Measurements from ENCODE around the gene B4GALT4.
"Not testable (repeated sequence)": the region's sequence is repeated elsewhere in the genome, so short reads cannot be mapped to it uniquely, and the experiment has no call there.

B4GALT4 gene

DNA sequence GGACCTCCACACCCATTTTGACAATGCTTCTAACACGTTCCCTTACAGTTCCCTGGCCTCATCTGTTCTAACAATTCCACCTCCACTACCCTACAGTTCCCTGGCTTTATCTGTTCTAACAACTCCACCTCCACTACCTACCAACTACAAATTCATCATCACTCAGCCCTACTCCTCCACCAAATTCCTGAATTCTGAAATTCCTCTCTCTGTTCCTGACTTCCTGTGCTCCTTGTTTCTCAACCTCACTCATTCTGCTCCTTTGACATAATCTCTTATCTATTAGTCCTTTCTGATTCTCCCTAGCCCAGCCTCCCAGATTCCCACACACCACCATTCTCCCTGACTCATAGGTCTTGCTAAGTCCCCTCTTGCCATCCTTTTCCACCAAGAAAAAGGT lies 44.8 kb downstream of the B4GALT4 start:
- DNase-seq (ENCODE audit: low read depth in 3 of 3): no peak

DNA sequence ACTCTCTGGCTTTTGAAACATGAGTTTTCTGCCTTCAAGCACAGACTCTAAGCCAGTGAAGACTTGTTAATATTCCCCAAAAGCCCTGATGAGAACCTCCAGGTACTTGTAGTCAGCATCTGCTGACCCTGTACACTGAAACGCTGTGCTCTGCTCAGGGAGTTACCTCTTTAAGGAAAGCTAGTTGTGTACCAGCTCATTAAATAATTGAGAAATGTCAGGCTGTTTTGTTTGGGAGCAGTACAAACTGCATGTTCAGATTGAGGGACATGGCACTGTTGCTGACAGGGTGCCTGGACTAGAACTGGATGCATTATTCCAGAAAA lies 45.6 kb downstream of the B4GALT4 start:
- no peak for DNase-seq (ENCODE audit: low read depth in 3 of 3)

DNA sequence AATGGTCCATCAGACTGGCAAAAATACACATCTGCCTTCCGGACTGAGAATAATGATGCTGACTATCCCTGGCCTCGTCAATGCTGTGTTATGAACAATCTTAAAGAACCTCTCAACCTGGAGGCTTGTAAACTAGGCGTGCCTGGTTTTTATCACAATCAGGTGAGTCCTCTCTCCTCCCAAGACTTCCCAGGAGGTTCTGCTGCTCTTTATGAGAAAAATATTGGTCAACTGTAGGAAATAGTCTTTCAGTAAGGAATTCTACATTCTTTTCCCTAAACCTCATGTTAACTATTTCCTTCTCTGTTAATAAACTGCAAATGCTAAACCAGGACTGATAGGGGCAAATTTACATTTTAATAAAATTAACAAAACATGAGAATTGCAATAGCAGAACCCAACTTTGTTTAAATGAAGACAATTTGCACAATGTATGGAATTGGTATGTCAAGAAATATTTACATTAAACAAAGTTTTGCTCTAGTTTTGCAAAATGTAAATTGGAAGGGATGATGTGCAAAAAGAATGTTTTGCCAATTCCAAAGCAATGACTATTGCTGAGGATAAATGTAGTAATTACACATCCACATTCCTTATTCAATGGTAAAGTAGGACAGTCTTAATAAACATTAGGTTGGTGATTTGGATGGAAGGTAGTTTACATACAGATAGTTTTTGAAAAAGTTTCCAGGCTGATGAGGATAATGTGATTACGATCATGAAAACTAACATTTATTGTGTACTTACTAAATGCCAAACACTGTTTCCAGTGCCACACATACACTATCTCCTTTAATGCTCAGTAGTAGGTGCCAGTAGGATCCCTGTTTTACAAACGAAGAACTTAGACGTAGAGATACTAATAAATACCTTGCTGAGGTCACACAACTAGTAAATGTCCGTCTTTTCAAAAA lies 46.2 kb downstream of the B4GALT4 start:
- no peak for DNase-seq (ENCODE audit: low read depth in 3 of 3)

DNA sequence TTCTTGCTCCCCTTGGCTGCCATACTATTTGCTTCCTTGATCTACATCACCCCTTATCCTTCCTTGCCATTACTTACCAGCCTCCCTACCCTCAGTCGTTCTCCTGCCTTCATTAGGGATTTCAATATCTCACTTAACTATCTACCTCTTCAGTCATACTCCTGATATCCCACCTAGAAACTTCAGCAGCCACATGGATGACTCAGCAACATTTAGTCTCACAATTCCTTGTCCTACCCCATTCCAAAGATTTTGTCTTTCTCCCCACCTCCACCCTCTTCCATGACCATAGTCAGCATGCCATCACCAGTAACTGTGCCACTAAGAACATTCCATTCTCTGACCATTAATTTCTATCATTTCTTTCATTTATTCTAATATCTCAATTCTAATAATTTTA lies 48.9 kb downstream of the B4GALT4 start:
- no peak for DNase-seq (ENCODE audit: low read depth in 3 of 3)

DNA sequence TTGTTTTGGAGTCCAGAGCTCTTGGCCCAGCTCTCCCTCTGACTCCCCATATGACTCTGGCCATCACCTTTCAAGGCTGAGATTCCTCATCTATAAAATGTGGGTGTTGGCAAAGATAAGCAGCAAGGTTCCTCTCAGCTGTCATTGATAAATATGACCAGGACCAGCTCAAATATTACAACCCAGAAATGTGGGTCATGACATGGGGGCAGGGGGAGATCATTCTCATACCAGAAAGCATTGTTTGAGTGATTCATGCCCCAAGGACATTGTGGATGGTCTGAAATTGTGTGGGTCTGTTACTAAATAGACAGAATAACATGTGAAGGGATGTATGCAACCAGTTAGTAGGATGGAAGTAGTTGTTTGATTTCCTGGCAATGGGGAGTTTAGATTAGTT lies 53.4 kb downstream of the B4GALT4 start:
- no peak for DNase-seq (ENCODE audit: low read depth in 3 of 3)

DNA sequence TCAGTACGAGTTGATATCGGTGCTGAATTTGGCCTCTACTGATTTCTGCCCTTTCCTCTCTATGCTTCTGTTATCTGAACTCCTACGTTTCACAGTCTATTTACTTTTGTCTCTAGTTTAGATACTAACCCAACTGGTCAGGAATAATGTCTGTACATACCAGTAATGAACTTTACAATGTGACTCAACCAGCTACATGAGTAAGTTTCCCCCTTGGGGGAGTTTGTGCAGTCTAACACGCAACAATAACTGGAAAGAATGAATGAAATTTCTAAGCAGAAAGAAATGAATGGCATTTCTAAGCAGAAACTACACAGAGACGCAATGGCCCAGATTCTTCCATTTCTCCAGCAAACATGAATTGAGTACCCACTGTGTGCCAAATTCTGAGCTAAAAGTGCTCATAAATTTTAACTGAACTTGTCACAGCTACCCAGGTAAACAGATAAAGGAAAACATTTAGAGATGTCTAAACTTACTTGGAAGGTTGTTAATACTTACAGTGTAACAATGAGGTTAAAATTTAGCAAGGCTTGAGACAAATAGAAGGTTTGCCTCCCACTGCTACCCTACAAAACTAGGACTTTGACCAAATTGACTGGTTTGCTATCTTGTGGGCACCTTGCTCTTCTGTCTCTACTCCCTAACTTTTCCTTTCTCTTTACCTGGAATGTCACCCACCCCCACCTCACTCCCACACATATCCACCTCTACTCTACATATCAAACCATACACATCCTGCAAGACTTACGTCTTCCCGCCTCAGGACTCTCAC lies 55.7 kb downstream of the B4GALT4 start:
- DNase-seq (ENCODE audit: low read depth in 3 of 3): no peak

DNA sequence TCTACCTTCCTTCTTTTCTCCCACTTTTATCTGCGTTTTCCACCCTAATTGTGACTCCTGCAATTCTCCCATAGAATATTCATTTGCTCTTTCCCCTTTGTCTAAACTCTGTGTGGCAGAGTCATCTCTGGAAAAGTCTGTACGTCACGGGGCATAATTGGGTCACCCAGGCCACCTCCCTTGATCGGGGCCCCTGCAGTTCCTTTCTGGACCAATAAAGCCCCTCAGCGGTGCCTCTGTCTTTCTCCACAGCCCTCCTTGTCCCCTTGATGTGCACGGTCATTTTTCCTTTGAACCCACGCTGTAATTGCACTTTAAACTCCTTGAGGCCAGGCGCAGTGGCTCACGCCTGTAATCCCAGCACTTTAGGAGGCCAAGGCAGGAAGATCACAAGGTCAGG lies 56.6 kb downstream of the B4GALT4 start:
- no peak for DNase-seq (ENCODE audit: low read depth in 3 of 3)

DNA sequence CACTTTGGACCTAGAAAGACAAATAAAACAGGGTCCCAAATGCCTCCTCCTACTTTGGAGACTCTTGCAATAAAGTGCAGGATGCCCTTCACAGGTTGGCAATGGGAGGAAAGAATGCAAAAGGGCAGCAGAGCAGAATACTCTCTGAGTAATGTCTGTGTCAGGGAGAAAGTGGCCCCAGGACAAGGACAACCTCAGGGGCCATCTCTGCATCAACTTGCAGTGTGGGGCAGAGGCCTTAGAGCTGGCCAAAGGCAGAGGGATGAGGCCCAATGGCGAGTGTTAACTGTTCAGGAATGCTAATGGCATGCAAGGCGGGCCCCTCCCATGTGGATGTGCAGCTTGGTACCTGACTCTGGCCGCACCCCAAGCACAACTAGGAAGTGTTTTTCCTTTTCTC lies 58.9 kb downstream of the B4GALT4 start:
- DNase-seq (ENCODE audit: low read depth in 3 of 3): no peak

DNA sequence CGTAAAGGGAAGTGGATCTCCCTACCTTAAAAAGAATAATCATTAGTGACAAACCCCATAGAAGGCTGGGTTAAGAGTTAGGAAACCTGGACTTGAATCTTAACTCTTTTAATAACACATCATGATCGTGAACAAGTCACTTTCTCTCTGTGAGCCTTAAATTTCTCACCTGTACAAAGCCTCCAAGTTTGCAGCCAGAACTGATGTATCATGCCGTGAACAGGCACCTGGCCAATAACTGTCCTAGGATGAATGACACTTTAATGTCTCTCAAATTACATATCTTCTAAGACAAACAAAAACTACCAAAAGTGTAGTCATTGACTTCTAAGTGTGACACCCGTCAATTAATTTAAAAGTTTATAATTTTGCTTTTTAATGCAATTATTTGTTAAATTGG lies 63.4 kb downstream of the B4GALT4 start:
- DNase-seq (ENCODE audit: low read depth in 3 of 3): no peak

DNA sequence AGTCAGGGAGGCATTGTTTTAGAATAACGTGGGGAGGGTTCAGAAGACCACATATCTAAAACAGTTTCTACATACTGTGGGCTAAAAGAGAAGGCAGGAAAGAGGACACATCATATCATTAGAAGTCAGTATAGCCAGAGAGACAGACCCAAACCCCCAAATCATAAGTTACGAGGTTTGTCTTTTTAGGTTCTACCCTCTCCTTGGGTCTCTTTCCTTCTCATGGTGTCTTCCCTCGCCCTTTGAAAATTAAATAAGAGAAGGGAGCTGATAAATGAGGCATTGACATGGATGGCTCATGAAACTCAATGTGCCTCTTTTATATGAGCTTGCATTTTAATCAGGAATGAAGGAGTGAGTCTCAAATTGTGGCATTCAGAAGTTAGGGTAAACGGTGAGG lies 63.9 kb downstream of the B4GALT4 start:
- no peak for DNase-seq (ENCODE audit: low read depth in 3 of 3)

DNA sequence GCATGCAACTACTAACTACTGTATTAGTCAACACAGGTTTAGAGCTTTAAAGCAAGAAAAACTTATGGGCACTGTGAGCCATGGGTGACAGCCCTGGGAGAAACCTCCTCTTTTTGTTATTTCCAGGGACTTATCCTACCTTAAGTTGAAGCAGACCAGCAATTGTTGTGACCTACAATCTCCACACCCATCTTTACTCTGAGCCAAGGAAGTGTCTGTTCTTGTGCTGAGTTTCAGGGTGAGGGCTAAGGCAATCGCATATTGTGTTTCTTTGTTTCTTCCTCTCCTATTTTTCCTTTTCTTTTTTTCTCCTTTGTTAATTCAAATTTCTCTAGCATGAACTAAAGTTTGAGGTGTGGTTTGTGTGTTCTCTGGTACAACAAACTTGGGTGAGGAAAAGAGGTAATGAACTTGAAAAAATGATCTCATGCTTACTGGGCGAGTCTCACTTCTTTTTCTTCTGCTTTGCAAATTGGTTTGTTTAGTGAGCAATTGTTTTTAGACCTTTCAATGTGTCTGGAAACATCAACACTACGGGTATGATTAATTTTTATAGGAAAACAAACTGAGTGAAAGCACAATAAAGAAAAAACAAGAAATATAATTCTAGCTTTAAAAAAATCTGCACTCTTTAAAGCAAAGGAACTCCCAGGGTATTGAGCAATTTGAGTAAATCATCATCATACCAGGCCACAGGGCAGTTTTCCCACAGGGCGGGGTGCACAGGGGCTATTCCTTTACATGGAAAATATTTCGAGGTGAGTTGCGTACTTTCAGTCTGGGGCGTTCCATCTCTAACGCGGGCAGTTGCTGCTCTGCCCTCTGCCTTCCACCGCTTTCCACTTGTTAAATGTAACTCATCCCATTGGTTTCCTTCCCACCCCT lies 64.6 kb downstream of the B4GALT4 start:
- no peak for DNase-seq (ENCODE audit: low read depth in 3 of 3)

DNA sequence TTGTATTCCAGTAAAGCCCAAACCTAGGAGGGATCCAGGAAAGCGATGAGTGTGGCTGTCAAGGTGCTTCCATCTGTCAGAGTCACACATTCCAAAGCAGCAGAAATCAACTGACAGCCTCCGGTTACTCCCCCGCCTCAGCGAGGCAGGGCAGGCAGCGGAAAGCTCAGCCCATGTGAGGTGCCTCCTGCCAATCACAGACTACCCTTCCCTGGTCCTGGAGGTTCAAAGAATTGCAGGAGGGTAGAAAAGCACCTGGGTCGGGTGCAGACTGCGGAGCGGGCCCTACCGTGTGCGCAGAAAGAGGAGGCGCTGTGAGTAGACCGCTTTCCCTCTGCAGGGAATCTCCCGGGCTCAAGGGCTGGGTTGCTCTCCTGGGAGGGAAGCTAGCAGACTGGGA lies 67.4 kb downstream of the B4GALT4 start, which contains the start of gene UPK1B:
UPK1B (plus strand) TSS at position 274 of the 400 bp plus-strand sequence. CDS start 13,144 bp downstream, outside the sequence.
- no peak for DNase-seq (ENCODE audit: low read depth in 3 of 3)

DNA sequence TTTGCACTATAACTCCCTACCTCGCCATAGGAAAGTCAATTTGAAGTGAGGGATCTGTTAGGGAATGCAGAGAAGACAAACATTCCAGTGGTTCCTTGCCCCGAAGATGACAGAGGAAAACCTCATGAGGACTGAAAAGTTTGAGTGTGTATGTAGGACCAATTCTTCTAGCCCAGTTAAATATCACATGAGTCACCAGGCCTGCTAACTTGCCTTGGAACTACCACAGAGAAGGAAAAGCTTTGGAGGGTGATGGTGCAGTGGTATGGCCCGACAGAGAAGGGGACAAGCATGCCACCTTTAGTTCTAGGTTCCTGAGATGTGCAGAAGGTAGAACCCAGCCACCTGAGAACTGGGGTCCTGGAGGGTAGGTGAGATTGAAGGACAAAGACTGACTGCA lies 69.9 kb downstream of the B4GALT4 start:
- DNase-seq (ENCODE audit: low read depth in 3 of 3): no peak

DNA sequence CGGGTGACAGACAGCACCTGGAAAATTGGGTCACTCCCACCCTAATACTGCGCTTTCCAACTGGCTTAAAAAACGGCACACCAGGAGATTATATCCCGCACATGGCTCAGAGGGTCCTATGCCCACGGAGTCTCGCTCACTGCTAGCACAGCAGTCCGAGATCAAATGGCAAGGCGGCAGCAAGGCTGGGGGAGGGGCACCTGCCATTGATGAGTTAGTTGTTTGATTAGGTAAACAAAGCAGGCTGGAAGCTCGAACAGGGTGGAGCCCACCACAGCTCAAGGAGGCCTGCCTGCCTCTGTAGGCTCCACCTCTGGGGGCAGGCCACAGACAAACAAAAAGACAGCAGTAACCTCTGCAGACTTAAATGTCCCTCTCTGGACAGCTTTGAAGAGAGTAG lies 75.9 kb downstream of the B4GALT4 start:
- not testable (repeated sequence) for DNase-seq (ENCODE audit: low read depth in 3 of 3)

Measured in stimulated activated CD4-positive, alpha-beta T cell treated with anti-CD3 and anti-CD28 coated beads, TNF-alpha, amount 100 ng/mL, for 24 hours (primary cell).